GM21619 (cell line): ENCODE data around the gene ERN2.
"Not testable (repeated sequence)": the region's sequence is repeated elsewhere in the genome, so short reads cannot be mapped to it uniquely, and the experiment has no call there.

Experiments used
- ATAC-seq: cut with Tn5 transposase; IDR thresholded peaks from one replicate; pipeline ENCODE4 v1.9.1; 2021; ENCODE audit not compliant: unreplicated experiment

The ERN2 gene

DNA sequence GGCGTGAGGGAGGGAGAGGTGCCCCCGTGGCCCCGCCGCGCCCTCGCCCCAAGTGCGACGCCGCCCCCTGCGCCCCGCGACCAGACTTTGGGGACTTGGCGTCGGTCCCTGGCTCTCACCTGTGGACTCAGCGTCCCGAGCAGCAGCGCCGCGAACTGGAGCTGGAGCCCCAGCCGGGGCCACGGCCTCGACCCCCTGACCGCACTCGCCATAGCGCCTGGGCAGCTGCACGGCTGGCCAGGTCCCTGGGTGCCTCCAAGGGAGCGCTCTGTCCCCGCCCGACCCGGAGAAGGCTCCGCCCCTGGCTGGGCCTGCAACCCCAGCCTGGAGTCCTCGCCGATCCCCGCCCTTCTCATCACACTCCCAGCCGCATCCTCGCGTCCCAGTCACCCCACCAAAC lies at the start of gene ERN2:
ERN2 (minus strand) TSS at position 247 of the 400 bp plus-strand sequence; CDS start at position 212, 35 bp downstream.
- ATAC-seq, result no peak

DNA sequence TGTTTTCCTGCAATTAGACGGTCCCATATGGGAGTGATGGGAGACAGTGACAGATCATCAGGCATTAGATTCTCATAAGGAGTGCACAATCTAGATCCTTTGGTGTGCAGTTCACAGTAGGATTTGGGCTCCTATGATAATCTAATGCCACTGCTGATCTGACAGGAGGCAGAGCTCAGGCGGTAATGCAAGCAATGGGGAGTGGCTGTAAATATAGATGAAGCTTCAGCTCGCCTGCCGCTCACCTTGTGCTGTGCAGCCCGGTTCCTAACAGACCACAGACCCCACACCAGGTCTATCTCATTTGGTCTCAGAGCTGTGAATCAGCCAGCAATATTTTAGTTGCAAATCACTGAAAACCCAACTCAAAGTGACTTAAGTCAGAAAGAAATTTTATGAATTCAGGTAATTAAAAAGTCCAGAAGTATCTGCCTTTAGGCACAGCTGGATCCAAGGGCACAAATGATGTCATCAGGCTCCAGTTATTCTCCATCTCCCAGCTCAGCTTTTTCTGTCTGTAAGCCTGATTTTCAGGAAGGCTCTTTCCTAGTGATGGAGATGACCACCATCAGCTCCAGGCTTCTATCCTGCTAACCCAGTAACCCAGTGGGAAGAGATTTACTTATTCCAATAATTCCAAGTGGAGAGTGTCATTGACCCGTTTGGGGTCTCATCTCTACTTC lies 45.1 kb upstream of the ERN2 start:
- no peak for ATAC-seq

DNA sequence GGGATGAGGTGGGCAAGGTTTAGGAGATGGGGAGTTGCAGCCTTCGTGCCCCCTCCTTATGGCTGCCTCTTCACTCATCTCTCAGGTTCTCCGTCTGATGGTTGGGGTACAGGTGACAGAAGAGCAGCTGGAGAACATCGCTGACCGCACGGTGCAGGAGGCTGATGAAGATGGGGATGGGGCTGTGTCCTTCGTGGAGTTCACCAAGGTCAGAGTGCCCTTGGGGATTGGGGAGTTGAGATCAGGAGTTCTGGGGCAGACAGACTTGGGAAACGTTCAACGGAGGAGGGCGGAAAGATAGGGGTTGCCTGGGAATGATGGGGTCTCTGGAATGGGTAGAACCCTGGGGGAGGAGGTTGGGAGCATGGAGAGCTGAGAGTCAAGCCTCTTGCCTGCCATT lies 44.1 kb upstream of the ERN2 start:
- no peak for ATAC-seq

DNA sequence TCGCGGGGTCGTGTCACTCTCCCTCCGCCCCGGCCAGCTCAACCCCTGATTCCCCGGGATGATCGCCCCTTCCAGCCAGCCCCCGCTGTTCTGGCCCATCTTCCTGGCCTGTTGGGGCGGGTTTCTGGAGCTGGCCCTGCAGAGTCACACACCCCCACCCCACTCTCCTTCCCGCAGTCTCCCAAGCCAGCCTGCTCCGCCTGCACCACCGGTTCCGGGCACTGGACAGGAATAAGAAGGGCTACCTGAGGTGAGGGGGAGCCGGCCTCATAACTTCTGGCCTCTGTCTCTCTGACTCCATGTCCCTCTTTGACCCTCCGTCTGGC lies 42.4 kb upstream of the ERN2 start:
- ATAC-seq, result no peak

DNA sequence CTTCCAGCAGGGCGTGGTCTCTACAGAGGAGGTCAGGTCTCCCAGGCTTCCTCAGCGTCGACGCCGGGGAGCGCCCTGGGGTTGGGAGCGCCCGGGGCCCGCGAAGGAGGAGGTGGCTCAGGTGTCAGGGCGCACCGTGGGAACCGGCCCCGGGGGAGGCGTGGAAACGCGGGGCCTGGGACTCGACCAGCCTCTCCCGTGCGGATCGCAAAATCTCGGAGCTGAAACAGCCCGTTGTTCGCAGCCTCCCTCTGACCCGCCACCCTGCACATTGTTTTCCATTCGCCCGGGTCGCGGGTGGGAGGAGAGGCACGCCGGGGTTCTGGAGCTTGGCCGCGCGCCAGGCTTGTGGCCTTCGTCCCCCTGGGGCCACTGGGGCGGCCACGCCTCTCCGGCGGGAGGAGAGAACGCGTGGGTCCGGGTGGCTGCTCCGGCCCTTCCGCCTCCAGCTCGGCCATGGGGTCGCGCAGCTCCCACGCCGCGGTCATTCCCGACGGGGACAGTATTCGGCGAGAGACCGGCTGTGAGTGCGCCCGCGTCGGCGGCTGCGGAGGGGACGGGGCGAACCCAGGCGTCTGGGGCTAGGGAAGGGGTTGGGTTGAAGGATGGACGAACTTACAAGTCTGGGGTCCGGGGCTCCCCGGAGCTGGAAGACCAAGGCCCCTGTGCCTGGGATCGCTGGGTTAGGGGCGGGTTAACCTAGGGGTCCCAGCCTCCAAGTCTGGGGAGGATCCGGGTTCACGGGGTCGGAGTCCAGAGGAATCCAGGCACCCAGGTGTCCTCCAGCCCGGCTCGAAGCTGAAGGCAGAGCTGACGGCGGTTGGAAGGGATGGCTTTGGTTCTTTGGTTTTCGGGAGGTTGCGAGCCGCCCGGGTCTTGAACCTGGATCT lies 41.8 kb upstream of the ERN2 start, which contains the start of gene CHP2:
CHP2 (plus strand) TSS at position 433 of the 890 bp plus-strand sequence; CDS start at position 457, 24 bp downstream.
- no peak for ATAC-seq

DNA sequence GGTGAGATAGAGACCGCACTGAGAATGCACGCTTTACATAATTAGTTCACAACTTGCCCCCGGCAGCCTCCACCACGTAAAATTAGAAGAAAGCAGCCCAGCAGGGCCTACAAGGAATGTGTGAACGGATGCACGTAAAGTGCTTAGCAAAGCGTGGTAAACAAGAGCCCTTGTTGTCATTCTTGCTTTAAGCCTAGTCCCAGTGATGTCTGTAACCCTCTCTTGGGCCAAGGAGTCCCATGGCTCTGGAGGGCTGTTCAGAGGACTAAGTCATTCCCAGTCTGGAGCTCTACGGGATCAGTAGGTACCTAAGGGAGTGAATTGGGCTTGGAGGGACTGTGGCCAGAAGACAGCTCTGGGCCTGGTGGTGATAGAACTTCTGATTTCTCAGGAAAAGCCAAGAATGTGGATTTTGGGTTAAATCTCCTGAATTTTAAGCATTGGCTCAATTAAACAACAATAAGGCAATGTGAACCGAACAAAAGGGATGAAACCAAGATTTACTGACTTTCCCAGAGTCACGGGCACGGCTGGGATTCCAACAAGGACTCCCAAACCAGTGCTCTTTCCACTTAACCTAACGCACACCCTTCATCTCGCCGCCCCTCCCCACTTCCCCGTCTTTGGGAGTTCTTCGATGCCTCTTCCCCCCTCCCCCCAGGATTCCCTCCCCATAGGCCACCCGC lies 41.0 kb upstream of the ERN2 start:
- no peak for ATAC-seq

DNA sequence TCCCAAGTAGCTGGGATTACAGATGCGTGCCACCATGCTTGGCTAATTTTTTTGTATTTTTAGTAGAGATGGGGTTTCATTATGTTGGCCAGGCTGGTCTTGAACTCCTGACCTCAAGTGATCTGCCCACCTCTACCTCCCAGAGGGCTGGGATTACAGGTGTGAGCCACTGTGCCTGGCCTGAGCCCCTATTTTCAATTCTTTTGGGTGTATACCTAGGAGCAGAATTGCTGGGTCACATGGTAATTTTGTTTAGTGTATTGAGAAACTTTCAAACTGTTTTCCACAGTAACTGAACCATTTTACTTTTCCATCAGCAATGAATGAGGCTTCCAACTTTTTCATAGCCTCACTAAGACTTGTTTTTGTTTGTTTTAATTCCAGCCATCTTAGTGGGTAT lies 38.0 kb upstream of the ERN2 start:
- not testable (repeated sequence) for ATAC-seq

DNA sequence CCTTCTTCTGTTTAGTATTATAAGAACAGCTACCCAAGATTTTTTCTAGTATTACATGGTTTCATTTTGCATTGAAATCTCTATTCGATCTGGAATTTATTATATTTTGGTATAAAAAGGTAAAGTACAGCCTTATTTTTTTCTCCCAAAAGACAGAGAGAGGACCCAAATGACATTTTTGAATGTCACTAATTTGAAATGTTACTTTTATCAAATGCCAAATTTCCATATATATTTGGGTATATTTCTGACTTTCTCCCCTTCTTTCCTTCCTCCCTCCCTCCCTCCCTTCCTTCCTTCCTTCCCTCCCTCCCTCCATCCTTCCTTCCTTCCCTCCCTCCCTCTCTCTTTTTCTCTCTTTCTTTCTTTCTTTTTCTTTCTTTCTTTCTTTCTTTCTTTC lies 35.6 kb upstream of the ERN2 start:
- ATAC-seq, result no peak

DNA sequence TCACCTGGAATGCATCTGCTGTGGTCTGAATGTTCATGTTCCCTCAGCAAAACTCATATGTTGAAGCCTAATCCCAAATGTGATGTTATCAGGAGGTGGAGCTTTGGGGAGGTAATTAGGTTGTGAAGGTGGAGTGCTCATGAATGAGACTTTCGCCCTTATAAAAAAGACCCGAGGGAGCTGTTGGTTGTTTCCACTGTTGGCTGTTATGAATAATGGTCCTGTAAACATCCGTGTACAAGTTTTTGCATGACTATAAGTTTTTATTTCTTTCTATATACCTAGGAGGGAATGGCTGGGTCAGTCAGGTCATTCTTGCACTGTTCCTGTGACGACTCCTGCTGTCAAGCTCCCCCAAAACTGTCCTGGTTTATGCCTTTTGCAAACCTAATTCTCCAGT lies 32.2 kb upstream of the ERN2 start:
- no peak for ATAC-seq

DNA sequence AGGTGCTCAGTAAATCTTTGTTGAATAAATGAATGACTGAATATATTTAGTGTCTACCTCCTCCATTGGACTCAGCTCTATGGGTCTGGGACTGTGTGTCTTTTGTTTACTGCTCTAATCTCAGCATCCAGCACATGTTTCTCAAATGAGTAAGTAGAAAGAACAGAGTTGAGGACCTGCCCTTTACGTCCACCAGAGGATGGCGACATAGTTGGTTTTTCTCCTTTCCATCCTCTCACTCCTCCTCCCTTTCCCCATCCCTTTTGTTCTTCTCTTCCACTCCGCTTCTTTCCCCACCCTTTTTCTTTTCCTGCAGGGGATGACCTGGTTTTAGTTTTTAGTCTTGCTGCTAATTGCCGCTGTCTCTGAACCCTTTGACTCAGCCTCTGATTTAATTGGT lies 29.7 kb upstream of the ERN2 start:
- no peak for ATAC-seq

DNA sequence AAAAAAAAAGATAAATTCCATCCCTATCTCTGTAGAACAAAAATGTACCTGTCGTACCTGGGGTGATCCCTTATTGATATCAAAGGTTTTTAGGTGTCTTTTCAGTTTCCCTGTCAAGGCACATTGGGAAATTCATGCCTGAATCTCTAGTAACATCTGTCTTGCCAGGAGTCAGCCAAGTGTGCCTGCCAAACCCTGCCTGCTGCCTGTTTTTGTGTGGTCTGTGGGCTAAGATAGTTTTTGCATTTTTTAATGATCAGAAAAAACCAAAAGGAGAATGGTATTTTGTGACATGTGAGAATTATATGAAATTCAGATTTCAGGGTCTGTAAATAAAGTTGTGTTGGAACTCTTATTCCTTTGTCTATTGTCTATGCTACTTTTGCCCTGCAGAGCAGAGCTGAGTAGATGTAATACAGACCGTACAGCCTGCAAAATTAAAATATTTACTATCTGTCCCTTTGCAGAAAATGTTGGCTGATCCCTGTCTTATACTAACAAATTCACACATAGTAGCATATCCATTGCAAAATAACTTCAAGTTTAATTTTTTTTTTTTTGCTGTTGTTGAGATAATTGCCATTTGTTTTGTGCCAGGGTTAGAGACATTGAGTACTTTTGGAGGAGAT lies 28.8 kb upstream of the ERN2 start:
- ATAC-seq, result no peak

DNA sequence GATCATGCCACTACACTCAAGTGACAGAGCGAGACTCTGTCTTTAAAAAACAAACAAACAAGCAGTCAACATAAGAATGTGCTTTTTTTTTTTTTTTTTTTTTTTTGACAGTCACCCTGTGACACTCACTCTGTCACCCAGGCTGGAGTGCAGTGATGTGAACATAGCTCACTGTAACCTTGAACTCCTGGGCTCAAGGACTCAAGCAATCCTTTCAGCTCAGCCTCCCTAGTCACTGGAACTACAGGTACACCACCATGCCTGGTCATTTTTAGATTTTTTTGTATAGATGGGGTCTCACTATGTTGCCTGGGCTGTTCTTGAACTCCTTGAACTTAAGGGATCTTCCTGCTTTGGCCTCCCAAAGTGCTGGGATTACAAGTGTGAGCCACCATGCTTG lies 26.5 kb upstream of the ERN2 start:
- ATAC-seq, result no peak

DNA sequence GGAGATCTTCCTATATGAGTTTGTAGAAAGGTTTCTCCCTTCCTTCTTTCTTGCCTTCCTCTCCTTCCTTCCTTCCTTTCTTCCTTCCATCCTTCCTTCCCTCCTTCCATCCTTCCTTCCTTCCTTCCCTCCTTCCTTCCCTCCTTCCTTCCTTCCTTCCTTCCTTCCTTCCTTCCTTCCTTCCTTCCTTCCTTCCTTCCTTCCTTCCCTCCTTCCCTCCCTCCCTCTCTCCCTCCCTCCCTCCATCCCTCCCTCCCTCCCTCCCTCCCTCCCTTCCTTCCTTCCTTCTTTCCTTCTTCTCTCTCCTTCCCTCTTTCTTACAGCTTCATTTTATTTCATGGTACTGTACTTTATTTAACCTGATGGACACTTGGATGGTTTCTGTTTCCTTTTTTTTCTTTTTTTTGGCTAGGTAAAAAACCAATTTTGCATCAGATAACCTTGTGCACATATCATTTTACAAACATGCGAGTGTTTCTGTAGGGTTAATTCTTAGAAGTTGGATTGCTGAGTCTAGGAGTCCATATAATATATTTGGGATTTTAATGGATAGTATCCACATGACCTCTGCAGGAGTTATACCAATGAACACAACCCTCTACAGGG lies 24.5 kb upstream of the ERN2 start:
- ATAC-seq, result not testable (repeated sequence)

DNA sequence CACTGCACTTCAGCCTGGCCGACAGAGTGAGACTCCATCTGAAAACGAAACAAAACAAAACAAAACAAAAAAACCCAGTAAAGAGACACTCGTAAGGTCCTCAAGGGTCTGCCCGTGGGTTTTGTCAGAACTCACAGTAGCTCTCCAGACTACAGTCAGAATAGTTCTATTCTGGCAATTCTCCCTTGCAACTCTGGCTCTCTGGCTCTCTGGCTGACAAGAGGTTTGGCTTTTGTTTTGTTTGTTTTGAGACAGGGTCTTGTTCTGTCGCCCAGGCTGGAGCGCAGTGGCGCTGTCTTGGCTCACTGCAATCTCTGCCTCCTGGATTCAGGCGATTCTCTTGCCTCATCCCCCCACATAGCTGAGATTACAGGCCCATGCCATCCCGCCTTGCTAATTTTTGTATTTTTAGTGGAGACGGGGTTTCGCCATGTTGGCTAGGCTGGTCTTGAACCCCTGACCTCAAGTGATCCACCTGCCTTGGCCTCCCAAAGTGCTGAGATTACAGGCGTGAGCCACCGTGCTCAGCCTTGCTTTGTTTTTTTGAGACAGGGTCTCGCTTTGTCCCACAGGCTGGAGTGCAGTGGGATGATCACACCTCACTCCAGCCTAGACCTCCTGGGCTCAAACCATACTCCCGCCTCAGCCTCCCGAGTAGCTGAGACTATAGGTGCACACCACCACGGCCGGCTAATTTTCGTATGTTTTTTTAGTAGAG lies 21.3 kb upstream of the ERN2 start:
- ATAC-seq, result no peak

DNA sequence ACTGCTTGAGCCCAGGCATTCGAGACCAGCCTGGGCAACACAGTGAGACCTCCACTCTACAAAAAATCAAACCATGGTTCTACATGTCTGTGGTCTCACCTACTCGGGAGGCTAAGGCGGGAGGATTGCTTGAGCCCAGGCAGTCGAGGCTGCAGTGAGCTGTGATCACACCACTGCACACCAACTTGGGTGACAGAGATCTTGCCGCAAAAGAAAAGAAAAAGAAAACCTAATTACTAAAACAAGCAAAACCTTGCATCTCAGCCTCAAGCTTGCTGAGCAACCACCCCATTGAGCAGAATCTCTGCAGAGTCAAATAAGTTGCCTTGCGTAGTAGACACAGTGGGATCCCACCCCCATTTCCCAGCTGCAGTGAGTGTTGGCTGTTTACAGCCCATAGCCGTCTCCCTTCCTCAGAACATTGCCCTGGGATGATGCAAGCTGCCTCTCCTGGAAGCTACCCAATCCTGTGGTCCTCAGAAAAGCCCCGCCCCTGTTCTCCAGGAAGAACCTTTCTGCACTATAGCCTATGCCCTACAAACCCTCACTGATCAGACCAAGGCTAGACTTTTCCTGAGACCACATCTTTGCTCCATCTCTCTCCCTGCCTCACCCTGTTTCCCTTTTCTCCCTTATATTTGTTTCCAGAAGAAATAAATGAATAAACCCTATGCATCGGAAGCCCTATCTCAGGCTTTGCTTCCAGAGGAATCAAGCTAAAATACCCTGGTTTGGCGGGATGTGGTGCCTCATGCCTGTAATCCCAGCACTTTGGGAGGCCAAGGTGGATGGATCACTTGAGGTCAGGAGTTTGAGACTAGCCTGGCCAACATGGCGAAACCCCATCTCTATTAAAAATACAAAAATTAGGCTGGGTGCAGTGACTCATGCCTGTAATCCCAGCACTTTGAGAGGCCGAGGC lies 16.7 kb upstream of the ERN2 start:
- ATAC-seq, result no peak

DNA sequence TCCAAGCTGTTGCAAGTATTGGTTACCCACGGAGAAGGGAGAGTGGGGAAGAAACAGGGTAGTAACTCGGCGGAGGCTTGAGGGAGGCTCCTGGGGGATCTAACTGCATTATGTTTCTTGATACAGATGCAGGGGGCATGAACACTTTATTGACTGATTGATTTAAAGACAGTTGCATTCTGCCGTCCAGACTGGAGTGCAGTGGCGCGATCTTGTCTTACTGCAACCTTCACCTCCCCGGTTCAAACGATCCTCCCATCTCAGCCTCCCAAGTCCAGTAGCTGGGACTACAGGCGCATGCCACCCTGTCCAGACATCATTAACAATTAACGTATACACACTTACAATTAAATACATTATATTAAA lies 15.1 kb upstream of the ERN2 start:
- no peak for ATAC-seq

DNA sequence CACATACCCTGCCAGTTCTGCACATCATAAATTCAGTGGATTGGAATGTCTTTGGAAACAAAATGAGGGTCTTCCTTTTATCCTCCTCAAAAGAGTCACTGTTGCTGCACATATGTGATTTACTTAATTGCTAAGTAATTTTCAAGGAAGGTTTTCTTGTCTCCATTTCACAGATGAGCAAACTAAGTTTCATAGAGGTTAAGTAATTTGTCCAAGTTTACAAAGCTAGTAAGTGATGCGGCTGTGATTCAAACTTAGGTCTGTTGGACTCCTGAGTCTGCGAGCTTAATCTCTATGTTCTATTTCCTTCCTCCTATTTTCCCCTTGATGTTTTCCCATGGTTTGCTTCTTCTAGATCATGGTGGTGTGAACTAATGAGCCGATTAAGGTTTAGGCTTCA lies 13.7 kb upstream of the ERN2 start:
- no peak for ATAC-seq

DNA sequence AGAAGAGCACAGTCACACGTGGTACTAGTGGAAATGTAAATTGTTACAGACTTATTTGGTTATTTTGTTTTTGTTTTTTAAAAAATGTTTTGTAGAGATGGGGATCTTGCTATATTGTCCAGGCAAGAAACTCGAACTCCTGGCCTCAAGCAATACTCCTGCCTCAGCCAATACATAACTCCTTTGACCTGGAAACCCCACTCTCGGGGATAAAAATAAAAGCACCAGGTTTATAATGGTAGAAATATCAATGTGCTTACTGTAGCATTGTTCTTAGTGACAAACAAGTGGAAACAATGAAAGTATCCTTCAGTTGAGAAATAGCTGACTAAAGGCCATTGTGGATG lies 11.7 kb upstream of the ERN2 start:
- no peak for ATAC-seq

DNA sequence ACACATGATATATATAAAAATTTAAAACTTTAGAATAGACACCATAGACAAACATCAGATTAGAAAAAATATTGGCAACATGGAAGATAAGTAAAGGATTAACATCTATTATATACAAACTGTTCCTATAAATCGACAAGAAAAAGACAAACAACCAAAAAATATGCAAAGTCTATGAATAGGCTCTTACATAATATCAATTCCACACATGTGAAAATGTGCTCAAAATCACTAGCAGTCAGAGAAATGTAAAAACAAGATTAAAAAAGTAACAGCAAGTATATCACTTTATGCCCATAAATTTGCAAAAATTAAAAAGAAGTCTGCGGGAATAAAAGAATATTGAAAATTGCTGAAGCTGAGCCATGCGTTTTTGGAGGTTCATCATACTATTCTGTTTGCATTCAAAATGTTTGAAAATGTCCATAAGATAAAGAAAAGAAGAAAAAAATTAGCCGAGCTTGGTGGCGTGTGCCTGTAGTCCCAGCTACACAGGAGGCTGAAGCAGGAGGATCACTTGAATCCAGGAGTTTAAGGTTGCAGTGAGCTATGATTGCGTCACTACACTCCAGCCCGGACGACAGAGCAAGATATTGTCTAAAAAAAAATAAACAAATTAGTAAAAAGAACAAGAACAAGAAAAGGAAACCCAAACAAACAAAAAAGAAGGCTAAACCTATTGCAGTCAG lies 11.2 kb upstream of the ERN2 start:
- no peak for ATAC-seq
